Liver (tissue), 9 donors: ENCODE data around the gene FAM171A1. TPM values are rescaled to one million over a fixed set of nuclear protein-coding genes. Genes with fewer than 3 reads are reported as not detected.

ENCODE experiments used
- DNase-seq: peaks from one replicate; pipeline ENCODE4 v3.0.0-alpha.2; 2017; ENCODE audit warnings: low spot score
- H3K27ac ChIP-seq, 2 donors: one replicate each; pipeline ENCODE4 v1.7.0; 2013; ENCODE audit warnings: inconsistent platforms in 2 of 2, low read length in 2 of 2, control low read depth in 1 of 2, low read depth in 1 of 2, mild to moderate bottlenecking in 1 of 2
- H3K27me3 ChIP-seq, 4 donors: one replicate each; pipeline versions ENCODE4 v1.6.1 to v1.7.0; 2013; ENCODE audit warnings: low read length in 3 of 4, inconsistent platforms in 1 of 4, mild to moderate bottlenecking in 1 of 4, moderate library complexity in 1 of 4; ENCODE audit not compliant: control insufficient read depth in 4 of 4, insufficient read depth in 4 of 4
- H3K36me3 ChIP-seq, 4 donors: one replicate each; pipeline versions ENCODE4 v1.6.1 to v1.7.0; 2013; ENCODE audit warnings: low read length in 3 of 4, mild to moderate bottlenecking in 3 of 4, low read depth in 1 of 4, moderate library complexity in 1 of 4; ENCODE audit not compliant: control insufficient read depth in 4 of 4, insufficient read depth in 3 of 4
- H3K4me1 ChIP-seq, 4 donors: one replicate each; pipeline versions ENCODE4 v1.6.1 to v1.7.0; 2013; ENCODE audit warnings: low read length in 3 of 4, mild to moderate bottlenecking in 3 of 4, moderate library complexity in 1 of 4; ENCODE audit not compliant: control insufficient read depth in 4 of 4, insufficient read depth in 4 of 4
- H3K4me3 ChIP-seq, 3 donors: one replicate each; pipeline versions ENCODE4 v1.6.1 to v1.7.0; 2013; ENCODE audit warnings: low read length in 3 of 3, control low read depth in 1 of 3, low read depth in 1 of 3, mild to moderate bottlenecking in 1 of 3
- H3K9ac ChIP-seq, 2 donors: one replicate each; pipeline ENCODE4 v1.7.0; 2013; ENCODE audit warnings: low read length in 2 of 2, mild to moderate bottlenecking in 2 of 2, moderate library complexity in 2 of 2, control low read depth in 1 of 2, low read depth in 1 of 2
- H3K9me3 ChIP-seq, 4 donors: one replicate each; pipeline versions ENCODE4 v1.6.1 to v1.7.0; 2013; ENCODE audit warnings: low read length in 3 of 4; ENCODE audit not compliant: control insufficient read depth in 4 of 4
- ATF3 ChIP-seq: IDR thresholded peaks from 2 replicates; pipeline ENCODE4 v1.6.1; 2016; ENCODE audit warnings: antibody characterized with exemption
- CTCF ChIP-seq: fragments of 150-350 bp; IDR thresholded peaks from 2 replicates; pipeline ENCODE4 v1.5.1; 2017; ENCODE audit warnings: improper control_type of control experiment, low read depth, low read length; ENCODE audit not compliant: missing input control
- EGR1 ChIP-seq, 2 donors: IDR thresholded peaks; 2 replicates each; pipeline ENCODE4 v1.6.1; 2016 to 2018; ENCODE audit warnings: antibody characterized with exemption in 2 of 2, low read depth in 2 of 2
- FOXA1 ChIP-seq: IDR thresholded peaks from 2 replicates; pipeline ENCODE4 v1.6.1; 2016; ENCODE audit warnings: antibody characterized with exemption
- FOXA2 ChIP-seq: IDR thresholded peaks from 2 replicates; pipeline ENCODE4 v1.6.1; 2016; ENCODE audit warnings: antibody characterized with exemption
- GABPA ChIP-seq, 2 donors: IDR thresholded peaks in 1 of 2; conservative IDR thresholded peaks in 1 of 2; 2 replicates each; pipeline ENCODE4 v1.6.1; 2016; ENCODE audit warnings: antibody characterized with exemption in 2 of 2, mild to moderate bottlenecking in 1 of 2, moderate library complexity in 1 of 2
- HNF4A ChIP-seq, 2 donors: conservative IDR thresholded peaks; 2 replicates each; pipeline ENCODE4 v1.6.1; 2016; ENCODE audit warnings: antibody characterized with exemption in 2 of 2, mild to moderate bottlenecking in 2 of 2
- HNF4G ChIP-seq: IDR thresholded peaks from 2 replicates; pipeline ENCODE4 v1.6.1; 2016; ENCODE audit warnings: antibody characterized with exemption
- JUND ChIP-seq, 2 donors: IDR thresholded peaks; 2 replicates each; pipeline ENCODE4 v1.6.1; 2016; ENCODE audit warnings: antibody characterized with exemption in 2 of 2
- MAX ChIP-seq: IDR thresholded peaks from 2 replicates; pipeline ENCODE4 v1.6.1; 2016; ENCODE audit warnings: antibody characterized with exemption
- NR2F2 ChIP-seq: IDR thresholded peaks from 2 replicates; pipeline ENCODE4 v1.6.1; 2016; ENCODE audit warnings: antibody characterized with exemption
- RAD21 ChIP-seq, 2 donors: IDR thresholded peaks; 2 replicates each; pipeline ENCODE4 v1.6.1; 2016; ENCODE audit warnings: antibody characterized with exemption in 2 of 2, mild to moderate bottlenecking in 2 of 2
- REST ChIP-seq: IDR thresholded peaks from 2 replicates; pipeline ENCODE4 v1.6.1; 2016; ENCODE audit warnings: antibody characterized with exemption, mild to moderate bottlenecking
- RXRA ChIP-seq, 2 donors: IDR thresholded peaks; 2 replicates each; pipeline ENCODE4 v1.6.1; 2017 to 2018; ENCODE audit warnings: antibody characterized with exemption in 2 of 2, mild to moderate bottlenecking in 1 of 2
- SP1 ChIP-seq: IDR thresholded peaks from 2 replicates; pipeline ENCODE4 v1.6.1; 2018; ENCODE audit warnings: antibody characterized with exemption, mild to moderate bottlenecking
- TAF1 ChIP-seq: conservative IDR thresholded peaks from 2 replicates; pipeline ENCODE4 v1.6.1; 2016; ENCODE audit warnings: antibody characterized with exemption, mild to moderate bottlenecking
- YY1 ChIP-seq: IDR thresholded peaks from 2 replicates; pipeline ENCODE4 v1.6.1; 2016; ENCODE audit warnings: antibody characterized with exemption, mild to moderate bottlenecking
- ZBTB33 ChIP-seq: IDR thresholded peaks from 2 replicates; pipeline ENCODE4 v1.6.1; 2016; ENCODE audit warnings: antibody characterized with exemption
- WGBS: extraction: QIAGEN DNeasy Blood & Tissue Kit; methylation state at CpG from one replicate; pipeline ENCODE4 v1.1.7; 2013; 5-methylcytosine and 5-hydroxymethylcytosine counted together
- polyA plus RNA-seq, 2 donors: library from polyadenylated mRNA; stranded (reverse) in 1 of 2; unstranded in 1 of 2; fragments of 200-250 nt in 1 of 2; fragments of >200 nt in 1 of 2; fragmentation: Nextera tagmentation in 1 of 2; extraction: Ambion mirVana in 1 of 2; gene quantifications; one replicate each; pipeline versions ENCODE4 v1.2.1 to v1.2.3, GENCODE V29; 2013 to 2015
- total RNA-seq, 2 donors: library from RNA; depleted of rRNA; stranded (reverse); fragments of >200 nt; gene quantifications; one replicate each; pipeline ENCODE4 v1.2.3, GENCODE V29; 2014
- donor health status: healthy.
- donor health status: healthy.
- donor health status: healthy.
- donor health status: healthy.
- donor health status: healthy.

FAM171A1 gene
- total and polyA plus RNA-seq, 4 donors: 2.5 to 10.2 (median 7.7) TPM

- no peak for TF ChIP-seq HNF4A (conservative IDR thresholded peaks at IDR 0.05)
These were observed 8.0 kb upstream of the FAM171A1 start (continued) for GRCh38 chr10:15379078-15379477.

GRCh38 chr10:15378569-15378968, 7.5 kb upstream of the FAM171A1 start:
- Histone ChIP-seq H3K9ac (no peak overlapping the region), H3K36me3 (no peaks in the 10 kb centered on the region), H3K4me1 (no peaks in the 10 kb centered on the region), H3K27me3 (peaks cover 0 to 2% (median 0%) of the 10 kb centered on the region in 4 donors), H3K27ac (no peak overlapping the region), H3K4me3 (no peak overlapping the region), H3K9me3 (no peaks in the 10 kb centered on the region)
- DNase-seq: no peak
- TF ChIP-seq YY1 (no peak), MAX (no peak), RAD21 (IDR thresholded peaks at IDR 0.05) (no peak), SP1 (no peak), HNF4G (no peak), NR2F2 (no peak), EGR1 (IDR thresholded peaks at IDR 0.05; ENCODE audit: low read depth in 2 of 2) (no peak), GABPA (IDR thresholded peaks at IDR 0.05 in 1 of 2, conservative IDR thresholded peaks at IDR 0.05 in 1 of 2) (no peak), RXRA (IDR thresholded peaks at IDR 0.05) (no peak), REST (no peak), ZBTB33 (no peak), TAF1 (no peak), FOXA2 (no peak), CTCF (no peak), HNF4A (conservative IDR thresholded peaks at IDR 0.05) (no peak), FOXA1 (no peak), ATF3 (no peak), JUND (IDR thresholded peaks at IDR 0.05) (no peak)
- whole genome bisulfite sequencing: 75% methylated on average over 5 of the region's 5 CpGs
